HepG2 (cell line): Measurements from ENCODE around the gene TEX22. TPM values are rescaled to one million over a fixed set of nuclear protein-coding genes. Genes with fewer than 3 reads are reported as not detected.

Experiments used
- CREBL2 ChIP-seq: sonication (generic); formaldehyde crosslinking; IDR thresholded peaks from 2 replicates; pipeline ENCODE4 v1.8.1; 2023; ENCODE audit warnings: missing genetic modification reagents, mild to moderate bottlenecking, borderline replicate concordance
- MATR3 ChIP-seq: sonication (generic); formaldehyde crosslinking; IDR thresholded peaks from 2 replicates; pipeline ENCODE4 v1.4.0; 2020; ENCODE audit warnings: missing genetic modification reagents
- MED1 ChIP-seq: sonication (generic); formaldehyde crosslinking; IDR thresholded peaks from 2 replicates; pipeline ENCODE4 v1.4.0; 2020; ENCODE audit warnings: missing genetic modification reagents
- ONECUT2 ChIP-seq: sonication (generic); formaldehyde crosslinking; IDR thresholded peaks from 2 replicates; pipeline ENCODE4 v1.4.0; 2020; ENCODE audit warnings: missing genetic modification reagents
- PREB ChIP-seq: sonication (generic); formaldehyde crosslinking; IDR thresholded peaks from 2 replicates; pipeline ENCODE4 v1.4.0; 2020; ENCODE audit warnings: missing genetic modification reagents
- ZFP41 ChIP-seq: sonication (generic); formaldehyde crosslinking; IDR thresholded peaks from 2 replicates; pipeline ENCODE4 v1.4.0; 2020; ENCODE audit warnings: mild to moderate bottlenecking, missing genetic modification reagents, borderline replicate concordance
- ZFP82 ChIP-seq: sonication (generic); formaldehyde crosslinking; IDR thresholded peaks from 2 replicates; pipeline ENCODE4 v1.5.1; 2020; ENCODE audit warnings: mild to moderate bottlenecking, missing genetic modification reagents, borderline replicate concordance
- ZNF234 ChIP-seq: sonication (generic); formaldehyde crosslinking; conservative IDR thresholded peaks from 2 replicates; pipeline ENCODE4 v1.5.1; 2020; ENCODE audit warnings: mild to moderate bottlenecking, missing genetic modification reagents
- ZNF350 ChIP-seq: sonication (generic); formaldehyde crosslinking; IDR thresholded peaks from 2 replicates; pipeline ENCODE4 v1.4.0; 2020; ENCODE audit warnings: mild to moderate bottlenecking, low read depth, missing genetic modification reagents, borderline replicate concordance
- ZNF496 ChIP-seq: sonication (generic); formaldehyde crosslinking; IDR thresholded peaks from 2 replicates; pipeline ENCODE4 v1.8.1; 2023; ENCODE audit warnings: mild to moderate bottlenecking, moderate library complexity, missing genetic modification reagents; ENCODE audit not compliant: insufficient replicate concordance
- ZNF607 ChIP-seq: sonication (generic); formaldehyde crosslinking; IDR thresholded peaks from 2 replicates; pipeline ENCODE4 v1.5.1; 2020; ENCODE audit warnings: missing genetic modification reagents, mild to moderate bottlenecking, borderline replicate concordance
- ZNF761 ChIP-seq: sonication (generic); formaldehyde crosslinking; conservative IDR thresholded peaks from 2 replicates; pipeline ENCODE4 v1.4.0; 2020; ENCODE audit warnings: mild to moderate bottlenecking, missing genetic modification reagents
- ZNF775 ChIP-seq: sonication (generic); formaldehyde crosslinking; IDR thresholded peaks from 2 replicates; pipeline ENCODE4 v1.4.0; 2020; ENCODE audit warnings: missing genetic modification reagents, mild to moderate bottlenecking, moderate library complexity, borderline replicate concordance
- ZSCAN31 ChIP-seq: sonication (generic); formaldehyde crosslinking; IDR thresholded peaks from 2 replicates; pipeline ENCODE4 v1.5.0; 2020; ENCODE audit warnings: low read depth, mild to moderate bottlenecking, missing genetic modification reagents
- polyA plus RNA-seq, 8 experiments: library from polyadenylated mRNA; depleted of rRNA in 3 of 8; stranded (reverse) in 7 of 8; unstranded in 1 of 8; fragments of >200 nt; fragmentation: Illumina TruSeq in 4 of 8; extraction: Trizol in 4 of 8; gene quantifications; 2 replicates each; pipeline versions ENCODE4 v1.2.1 to v1.2.3, GENCODE V29; 2011 to 2016; ENCODE audit warnings: low read depth in 4 of 8, missing spikeins in 1 of 8, mixed read lengths in 1 of 8; ENCODE audit not compliant: insufficient read depth in 1 of 8
- total RNA-seq, 5 experiments: library from RNA; depleted of rRNA; stranded (reverse); fragments of >200 nt; fragmentation: Illumina TruSeq; extraction: Trizol; gene quantifications; 2 replicates each; pipeline ENCODE4 v1.2.3, GENCODE V29; 2016; ENCODE audit warnings: low read depth in 1 of 5
- TF ChIP-seq, protein P1 (sequence below): sonication (generic); formaldehyde crosslinking; IDR thresholded peaks from 2 replicates; pipeline ENCODE4 v1.4.0; 2020; ENCODE audit warnings: missing genetic modification reagents
- TF ChIP-seq, protein P2 (sequence below): sonication (generic); formaldehyde crosslinking; IDR thresholded peaks from 2 replicates; pipeline ENCODE4 v1.4.0; 2020; ENCODE audit warnings: low read depth, mild to moderate bottlenecking, missing genetic modification reagents
- TF ChIP-seq, protein P3 (sequence below): sonication (generic); formaldehyde crosslinking; IDR thresholded peaks from 2 replicates; pipeline ENCODE4 v1.4.0; 2020; ENCODE audit warnings: missing genetic modification reagents

Gene TEX22
- total and polyA plus RNA-seq, 2 of the 13 experiments (the other 11 are each of a cell fraction or from before 2014, with no cell fraction given) = 0.07 to 0.27 TPM

DNA sequence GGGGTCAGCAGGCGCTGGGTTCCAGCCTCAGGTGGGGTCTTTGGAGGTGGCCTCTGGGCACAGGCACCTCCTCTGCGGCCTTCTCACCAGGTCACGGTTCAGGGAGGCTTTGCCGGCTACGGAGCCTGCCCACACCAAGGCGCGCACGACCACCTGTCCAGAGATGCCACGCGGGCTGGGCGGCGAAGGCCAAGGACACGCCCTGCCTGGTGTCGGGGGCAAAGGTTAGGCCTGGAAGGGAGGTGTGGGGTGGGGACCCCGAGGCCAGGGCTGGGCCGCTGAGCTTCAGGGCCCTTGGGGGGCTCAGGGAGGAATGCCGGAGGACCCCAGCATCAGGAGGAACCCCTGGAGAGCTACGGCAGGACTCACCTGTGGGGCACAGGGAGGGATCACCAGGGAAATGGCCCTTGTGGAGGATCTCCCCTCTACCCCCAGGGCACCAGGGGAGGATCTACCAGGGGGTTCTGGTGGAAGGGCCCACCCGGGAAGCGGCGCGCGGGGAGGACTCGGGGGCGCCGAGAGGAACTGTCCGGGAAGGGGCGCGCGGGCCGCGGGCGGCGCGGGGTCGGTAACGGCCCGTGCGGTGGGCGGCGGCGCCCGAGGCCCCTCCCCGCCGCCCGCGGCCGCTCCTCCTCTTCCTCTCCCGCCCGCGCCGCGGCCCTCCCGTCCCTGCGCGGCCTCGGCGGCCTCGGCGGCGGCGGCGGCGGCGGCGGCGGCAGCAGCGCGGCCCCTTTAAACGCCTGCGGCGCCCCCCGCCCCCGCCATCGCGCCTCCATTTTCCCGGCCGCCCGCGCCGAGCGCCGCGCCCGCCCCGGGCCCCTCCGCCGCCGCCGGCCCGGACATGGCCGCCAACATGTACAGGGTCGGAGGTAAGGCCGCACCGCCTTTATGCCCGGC is 21.1 kb downstream of the TEX22 start, which contains the start of gene MTA1 (continued):
- no peak for TF ChIP-seq MATR3 (CRISPR knock-in tag)
- TF ChIP-seq ZNF350 (CRISPR knock-in tag) = peak; percentile 65; the same call in 1 of the 2 replicates
- peak; percentile 52 for TF ChIP-seq MED1
- TF ChIP-seq ZNF761 (CRISPR knock-in tag) = peak; percentile 56; the same call in 1 of the 2 replicates
- TF ChIP-seq, protein P1, sequence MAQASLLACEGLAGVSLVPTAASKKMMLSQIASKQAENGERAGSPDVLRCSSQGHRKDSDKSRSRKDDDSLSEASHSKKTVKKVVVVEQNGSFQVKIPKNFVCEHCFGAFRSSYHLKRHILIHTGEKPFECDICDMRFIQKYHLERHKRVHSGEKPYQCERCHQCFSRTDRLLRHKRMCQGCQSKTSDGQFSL (CRISPR knock-in tag) = 0 out of 2 replicates have a peak, but pooled peaks have one; percentile 41
- TF ChIP-seq, protein P2, sequence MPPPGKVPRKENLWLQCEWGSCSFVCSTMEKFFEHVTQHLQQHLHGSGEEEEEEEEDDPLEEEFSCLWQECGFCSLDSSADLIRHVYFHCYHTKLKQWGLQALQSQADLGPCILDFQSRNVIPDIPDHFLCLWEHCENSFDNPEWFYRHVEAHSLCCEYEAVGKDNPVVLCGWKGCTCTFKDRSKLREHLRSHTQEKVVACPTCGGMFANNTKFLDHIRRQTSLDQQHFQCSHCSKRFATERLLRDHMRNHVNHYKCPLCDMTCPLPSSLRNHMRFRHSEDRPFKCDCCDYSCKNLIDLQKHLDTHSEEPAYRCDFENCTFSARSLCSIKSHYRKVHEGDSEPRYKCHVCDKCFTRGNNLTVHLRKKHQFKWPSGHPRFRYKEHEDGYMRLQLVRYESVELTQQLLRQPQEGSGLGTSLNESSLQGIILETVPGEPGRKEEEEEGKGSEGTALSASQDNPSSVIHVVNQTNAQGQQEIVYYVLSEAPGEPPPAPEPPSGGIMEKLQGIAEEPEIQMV (CRISPR knock-in tag) = no peak
- TF ChIP-seq PREB = no peak
- no peak for TF ChIP-seq ONECUT2
- peak; percentile 18; the same call in 1 of the 2 replicates for TF ChIP-seq ZNF607 (CRISPR knock-in tag)
- no peak for TF ChIP-seq ZNF496
- TF ChIP-seq CREBL2 (CRISPR knock-in tag) = no peak
- TF ChIP-seq ZFP82 (CRISPR knock-in tag) = peak; percentile 74; the same call in 1 of the 2 replicates
- TF ChIP-seq ZFP41 (CRISPR knock-in tag) = no peak
- TF ChIP-seq ZSCAN31 = peak; percentile 78; the same call in 1 of the 2 replicates
- TF ChIP-seq ZNF775 (CRISPR knock-in tag) = no peak
- TF ChIP-seq, protein P3, sequence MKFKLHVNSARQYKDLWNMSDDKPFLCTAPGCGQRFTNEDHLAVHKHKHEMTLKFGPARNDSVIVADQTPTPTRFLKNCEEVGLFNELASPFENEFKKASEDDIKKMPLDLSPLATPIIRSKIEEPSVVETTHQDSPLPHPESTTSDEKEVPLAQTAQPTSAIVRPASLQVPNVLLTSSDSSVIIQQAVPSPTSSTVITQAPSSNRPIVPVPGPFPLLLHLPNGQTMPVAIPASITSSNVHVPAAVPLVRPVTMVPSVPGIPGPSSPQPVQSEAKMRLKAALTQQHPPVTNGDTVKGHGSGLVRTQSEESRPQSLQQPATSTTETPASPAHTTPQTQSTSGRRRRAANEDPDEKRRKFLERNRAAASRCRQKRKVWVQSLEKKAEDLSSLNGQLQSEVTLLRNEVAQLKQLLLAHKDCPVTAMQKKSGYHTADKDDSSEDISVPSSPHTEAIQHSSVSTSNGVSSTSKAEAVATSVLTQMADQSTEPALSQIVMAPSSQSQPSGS (CRISPR knock-in tag) = no peak
- no peak for TF ChIP-seq ZNF234
